PC-3 (cell line): ENCODE results near the gene PPM1G.

Experiments used
- EZH2 ChIP-seq: fragments of 300-600 bp; sonication (generic); IDR thresholded peaks from one replicate; pipeline ENCODE4 v1.6.1; 2017; ENCODE audit warnings: antibody characterized with exemption, mild to moderate bottlenecking, low read length; ENCODE audit not compliant: unreplicated experiment
- EZH2phosphoT487 ChIP-seq: fragments of 300-600 bp; sonication (generic); IDR thresholded peaks from 2 replicates; pipeline ENCODE4 v1.6.1; 2018; ENCODE audit warnings: mild to moderate bottlenecking, antibody characterized with exemption, low read length, borderline replicate concordance
- TF ChIP-seq, protein P1 (sequence below): fragments of 300-600 bp; sonication (generic); conservative IDR thresholded peaks from 2 replicates; pipeline ENCODE4 v1.5.1; 2017; ENCODE audit warnings: antibody characterized with exemption, low read depth, mild to moderate bottlenecking, low read length

GRCh38 chr2:27362678-27363420, 46.5 kb downstream of the PPM1G start:
- TF ChIP-seq, protein P1, sequence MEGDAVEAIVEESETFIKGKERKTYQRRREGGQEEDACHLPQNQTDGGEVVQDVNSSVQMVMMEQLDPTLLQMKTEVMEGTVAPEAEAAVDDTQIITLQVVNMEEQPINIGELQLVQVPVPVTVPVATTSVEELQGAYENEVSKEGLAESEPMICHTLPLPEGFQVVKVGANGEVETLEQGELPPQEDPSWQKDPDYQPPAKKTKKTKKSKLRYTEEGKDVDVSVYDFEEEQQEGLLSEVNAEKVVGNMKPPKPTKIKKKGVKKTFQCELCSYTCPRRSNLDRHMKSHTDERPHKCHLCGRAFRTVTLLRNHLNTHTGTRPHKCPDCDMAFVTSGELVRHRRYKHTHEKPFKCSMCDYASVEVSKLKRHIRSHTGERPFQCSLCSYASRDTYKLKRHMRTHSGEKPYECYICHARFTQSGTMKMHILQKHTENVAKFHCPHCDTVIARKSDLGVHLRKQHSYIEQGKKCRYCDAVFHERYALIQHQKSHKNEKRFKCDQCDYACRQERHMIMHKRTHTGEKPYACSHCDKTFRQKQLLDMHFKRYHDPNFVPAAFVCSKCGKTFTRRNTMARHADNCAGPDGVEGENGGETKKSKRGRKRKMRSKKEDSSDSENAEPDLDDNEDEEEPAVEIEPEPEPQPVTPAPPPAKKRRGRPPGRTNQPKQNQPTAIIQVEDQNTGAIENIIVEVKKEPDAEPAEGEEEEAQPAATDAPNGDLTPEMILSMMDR: no peak
- TF ChIP-seq EZH2phosphoT487: no peak
- TF ChIP-seq EZH2: no peak
